Lower lobe of right lung (tissue), 2 donors: ENCODE measurements around the gene IRS2. TPM values are rescaled to one million over a fixed set of nuclear protein-coding genes. Genes with fewer than 3 reads are reported as not detected.

Experiments
- ATAC-seq, 2 donors: fragments of 200-7000 bp; cut with Tn5 transposase; one replicate each; pipeline ENCODE4 v1.9.1; 2020 to 2022; ENCODE audit warnings: mild to moderate bottlenecking in 2 of 2, moderate library complexity in 2 of 2
- DNase-seq: peaks from one replicate; pipeline ENCODE4 v3.0.0-alpha.2; 2020
- H3K27ac ChIP-seq: fragments of 200-600 bp; one replicate; pipeline ENCODE4 v1.8.0; 2022
- H3K27me3 ChIP-seq: fragments of 200-600 bp; one replicate; pipeline ENCODE4 v1.8.0; 2022; ENCODE audit warnings: low read depth
- H3K36me3 ChIP-seq: fragments of 200-600 bp; one replicate; pipeline ENCODE4 v1.8.0; 2022; ENCODE audit warnings: mild to moderate bottlenecking
- H3K4me1 ChIP-seq: fragments of 200-600 bp; one replicate; pipeline ENCODE4 v1.8.0; 2022
- H3K4me3 ChIP-seq: fragments of 200-600 bp; one replicate; pipeline ENCODE4 v1.8.0; 2022; ENCODE audit warnings: mild to moderate bottlenecking
- H3K9me3 ChIP-seq: fragments of 200-600 bp; one replicate; pipeline ENCODE4 v1.8.0; 2022
- intact Hi-C: fragments of 100-400 bp; cut with DNase I; formaldehyde crosslinking; loops from one replicate; pipeline ENCODE4 v1.11.0; 2022
- total RNA-seq: library from RNA; stranded (reverse); fragmentation: NEBNext Ultra II Directional; extraction: Animal tissue kit (Norgen Biotek cat#: 25700); gene quantifications from one replicate; pipeline ENCODE4 v1.2.1, GENCODE V29; 2021
- TF ChIP-seq, protein P1 (sequence below): fragments of 200-600 bp; IDR thresholded peaks from one replicate; pipeline ENCODE4 v1.8.0; 2022; ENCODE audit warnings: antibody characterized with exemption, mild to moderate bottlenecking
- donor health status: DM: no; HTN: yes; CAD: no; lungs with severe emphysema.

The IRS2 gene
- total RNA-seq, 1 donor from 2014 or later = 34.0 TPM

DNA sequence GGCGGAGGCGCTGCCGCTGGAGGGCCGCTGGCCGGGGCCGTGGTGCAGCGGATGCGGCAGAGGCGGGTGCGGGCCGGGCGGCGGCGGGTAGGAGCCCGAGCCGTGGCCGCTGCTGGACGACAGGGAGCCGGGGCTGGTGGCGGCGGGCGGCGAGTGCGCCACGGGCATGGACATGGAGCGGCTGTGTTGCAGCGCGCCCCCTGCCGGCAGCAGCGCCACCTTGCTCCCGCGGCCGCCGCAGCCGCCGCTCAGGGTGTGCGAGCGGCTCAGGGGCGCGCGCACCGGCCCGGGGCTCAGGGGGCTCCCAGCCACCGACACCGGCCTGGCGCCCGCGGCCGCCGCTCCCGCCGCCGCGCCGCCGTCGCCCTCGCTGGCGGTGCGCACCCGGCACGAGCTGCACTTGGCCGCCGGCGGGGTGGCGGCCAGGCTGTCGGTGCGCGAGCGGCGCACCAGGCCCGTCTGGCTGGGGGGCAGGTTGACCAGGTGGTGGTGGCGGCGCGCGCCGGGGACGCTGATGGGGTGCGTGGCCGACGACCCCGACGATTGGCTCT, 1.7 kb downstream of the IRS2 start:
- H3K4me1 ChIP-seq = peaks cover 59% of the 10 kb centered on the region
- peak; percentile 85 for DNase-seq
- intact Hi-C loops = no loop called here

DNA sequence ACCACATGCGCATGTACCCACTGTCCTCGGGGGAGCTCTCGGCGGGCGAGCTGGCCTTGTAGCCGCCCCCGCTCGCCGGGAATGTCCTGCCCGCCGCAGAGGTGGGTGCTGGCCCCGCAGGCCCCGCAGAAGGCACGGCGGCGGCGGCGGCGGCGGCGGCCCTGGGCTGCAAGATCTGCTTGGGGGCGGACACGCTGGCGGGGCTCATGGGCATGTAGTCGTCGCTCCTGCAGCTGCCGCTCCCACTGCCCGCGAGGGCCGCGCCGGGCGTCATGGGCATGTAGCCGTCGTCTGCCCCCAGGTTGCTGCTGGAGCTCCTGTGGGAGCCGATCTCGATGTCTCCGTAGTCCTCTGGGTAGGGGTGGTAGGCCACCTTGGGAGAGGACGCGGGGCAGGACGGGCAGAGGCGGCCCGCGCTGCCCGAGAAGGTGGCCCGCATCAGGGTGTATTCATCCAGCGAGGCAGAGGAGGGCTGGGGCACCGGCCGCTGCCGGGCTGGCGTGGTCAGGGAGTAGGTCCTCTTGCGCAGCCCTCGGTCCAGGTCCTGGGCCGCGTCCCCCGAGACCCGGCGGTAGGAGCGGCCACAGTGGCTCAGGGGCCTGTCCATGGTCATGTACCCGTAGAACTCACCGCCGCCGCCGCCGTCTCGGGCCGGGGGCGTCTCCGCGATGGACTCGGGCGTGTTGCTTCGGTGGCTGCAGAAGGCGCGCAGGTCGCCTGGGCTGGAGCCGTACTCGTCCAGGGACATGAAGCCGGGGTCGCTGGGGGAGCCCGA, 2.4 kb downstream of the IRS2 start:
- H3K9me3 ChIP-seq = no peaks in the 10 kb centered on the region
- ATAC-seq (no peak), DNase-seq (peak; percentile 51)
- H3K27ac ChIP-seq = peak overlapping the region; percentile 18
- TF ChIP-seq, protein P1, sequence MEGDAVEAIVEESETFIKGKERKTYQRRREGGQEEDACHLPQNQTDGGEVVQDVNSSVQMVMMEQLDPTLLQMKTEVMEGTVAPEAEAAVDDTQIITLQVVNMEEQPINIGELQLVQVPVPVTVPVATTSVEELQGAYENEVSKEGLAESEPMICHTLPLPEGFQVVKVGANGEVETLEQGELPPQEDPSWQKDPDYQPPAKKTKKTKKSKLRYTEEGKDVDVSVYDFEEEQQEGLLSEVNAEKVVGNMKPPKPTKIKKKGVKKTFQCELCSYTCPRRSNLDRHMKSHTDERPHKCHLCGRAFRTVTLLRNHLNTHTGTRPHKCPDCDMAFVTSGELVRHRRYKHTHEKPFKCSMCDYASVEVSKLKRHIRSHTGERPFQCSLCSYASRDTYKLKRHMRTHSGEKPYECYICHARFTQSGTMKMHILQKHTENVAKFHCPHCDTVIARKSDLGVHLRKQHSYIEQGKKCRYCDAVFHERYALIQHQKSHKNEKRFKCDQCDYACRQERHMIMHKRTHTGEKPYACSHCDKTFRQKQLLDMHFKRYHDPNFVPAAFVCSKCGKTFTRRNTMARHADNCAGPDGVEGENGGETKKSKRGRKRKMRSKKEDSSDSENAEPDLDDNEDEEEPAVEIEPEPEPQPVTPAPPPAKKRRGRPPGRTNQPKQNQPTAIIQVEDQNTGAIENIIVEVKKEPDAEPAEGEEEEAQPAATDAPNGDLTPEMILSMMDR = no peak
- H3K4me1 ChIP-seq = peaks cover 60% of the 10 kb centered on the region
- H3K4me3 ChIP-seq = peak overlapping the region; percentile 59
- H3K36me3 ChIP-seq = peaks cover 35% of the 10 kb centered on the region
- no peaks in the 10 kb centered on the region for H3K27me3 ChIP-seq
- intact Hi-C loops = no loop called here

More for the DNA sequence above, 1.7 kb downstream of the IRS2 start:
- H3K9me3 ChIP-seq = no peaks in the 10 kb centered on the region
- ATAC-seq = peak; percentile 56 to 57
- peak overlapping the region; percentile 68 for H3K4me3 ChIP-seq
- no peaks in the 10 kb centered on the region for H3K27me3 ChIP-seq
- peak overlapping the region; percentile 81 for H3K27ac ChIP-seq
- peaks cover 35% of the 10 kb centered on the region for H3K36me3 ChIP-seq
- TF ChIP-seq, protein P1 = peak; percentile 45

DNA sequence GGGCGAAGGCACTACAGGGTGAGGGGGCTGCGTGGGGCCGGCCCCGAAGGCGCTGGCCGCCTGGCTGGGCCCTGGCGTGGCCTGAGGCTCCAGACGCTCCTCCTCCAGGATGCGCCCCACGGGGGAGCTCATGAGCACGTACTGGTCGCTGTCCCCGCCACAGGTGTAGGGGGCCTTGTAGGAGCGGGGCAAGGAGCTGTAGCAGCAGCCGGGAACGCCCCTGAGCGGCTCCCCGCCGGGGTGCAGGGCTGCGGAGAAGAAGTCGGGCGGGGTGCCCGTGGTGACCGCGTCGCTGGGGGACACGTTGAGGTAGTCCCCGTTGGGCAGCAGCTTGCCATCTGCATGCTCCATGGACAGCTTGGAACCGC, 3.0 kb downstream of the IRS2 start:
- DNase-seq (no peak), ATAC-seq (no peak)
- H3K9me3 ChIP-seq = no peaks in the 10 kb centered on the region
- H3K4me1 ChIP-seq = peaks cover 60% of the 10 kb centered on the region
- TF ChIP-seq, protein P1 = no peak
- no peak overlapping the region for H3K27ac ChIP-seq
- H3K36me3 ChIP-seq = peaks cover 35% of the 10 kb centered on the region
- H3K4me3 ChIP-seq = peak overlapping the region; percentile 59
- intact Hi-C loops = no loop called here
- H3K27me3 ChIP-seq = no peaks in the 10 kb centered on the region

DNA sequence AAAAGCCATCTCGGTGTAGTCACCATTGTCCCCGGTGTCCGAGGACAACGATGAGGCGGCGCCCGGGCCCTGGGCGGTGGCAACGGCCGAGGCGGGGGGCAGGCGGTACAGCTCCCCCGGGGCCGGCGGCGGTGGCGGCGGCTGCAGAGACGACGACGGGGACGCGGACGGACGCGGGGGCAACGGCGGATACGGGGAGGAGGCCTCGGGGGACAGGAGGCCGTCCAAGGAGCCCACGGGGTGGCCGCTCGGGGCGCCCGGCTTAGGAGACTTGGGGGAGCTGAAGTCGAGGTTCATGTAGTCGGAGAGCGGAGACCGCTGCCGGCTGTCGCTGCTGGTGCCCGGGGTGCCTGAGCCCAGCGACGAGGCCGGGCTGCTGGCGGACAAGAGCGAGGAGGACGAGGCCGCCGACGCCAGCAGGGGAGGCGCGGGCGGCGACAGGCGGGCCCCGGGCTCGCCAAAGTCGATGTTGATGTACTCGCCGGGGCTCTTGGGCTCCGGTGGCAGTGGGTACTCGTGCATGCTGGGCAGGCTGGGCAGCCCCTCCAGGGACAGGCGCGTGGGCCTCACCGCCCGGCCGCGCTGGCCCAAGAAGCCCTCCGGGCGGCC, 3.5 kb downstream of the IRS2 start:
- H3K4me3 ChIP-seq = peak overlapping the region; percentile 59
- no peaks in the 10 kb centered on the region for H3K27me3 ChIP-seq
- DNase-seq (no peak), ATAC-seq (no peak)
- H3K27ac ChIP-seq = no peak overlapping the region
- peaks cover 35% of the 10 kb centered on the region for H3K36me3 ChIP-seq
- intact Hi-C loops = no loop called here
- peaks cover 62% of the 10 kb centered on the region for H3K4me1 ChIP-seq
- TF ChIP-seq, protein P1 = no peak
- H3K9me3 ChIP-seq = no peaks in the 10 kb centered on the region

DNA sequence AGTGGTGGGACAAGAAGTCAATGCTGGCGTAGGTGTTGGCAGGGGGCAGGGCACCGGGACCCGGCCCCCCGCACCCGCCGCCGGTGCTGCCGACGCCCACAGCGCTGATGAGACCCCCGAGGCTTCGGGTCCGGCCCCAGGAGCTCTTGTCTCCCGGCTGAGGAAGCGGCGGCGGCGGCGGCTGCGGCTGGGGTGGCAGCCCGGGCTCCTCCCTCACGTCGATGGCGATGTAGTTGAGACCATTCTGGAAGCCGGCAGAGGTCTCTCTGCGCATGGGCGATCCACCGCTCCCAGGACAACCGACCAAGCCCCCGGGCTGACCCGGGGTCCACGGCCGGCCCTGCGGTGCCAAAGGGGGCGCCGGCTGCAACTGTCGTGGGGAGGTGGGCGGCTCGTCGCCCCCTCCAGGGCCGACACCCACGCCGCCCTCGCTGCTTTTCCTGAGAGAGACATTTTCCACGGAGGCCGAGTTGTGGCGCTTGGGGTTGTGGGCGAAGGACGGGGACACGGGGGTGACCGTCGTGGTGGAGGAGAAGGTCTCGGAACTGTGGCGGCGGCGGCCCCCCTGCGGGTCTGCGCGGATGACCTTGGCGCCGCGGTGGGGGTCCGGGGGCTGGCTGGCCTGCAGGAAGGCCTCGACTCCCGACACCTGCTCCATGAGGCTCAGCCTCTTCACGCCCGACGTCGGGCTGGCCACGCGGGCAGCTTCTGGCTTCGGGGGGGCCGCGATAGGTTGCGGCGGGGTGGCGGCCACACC, 4.1 kb downstream of the IRS2 start:
- no peaks in the 10 kb centered on the region for H3K9me3 ChIP-seq
- peaks cover 64% of the 10 kb centered on the region for H3K4me1 ChIP-seq
- H3K27me3 ChIP-seq = no peaks in the 10 kb centered on the region
- peak overlapping the region; percentile 57 for H3K4me3 ChIP-seq
- no peak for DNase-seq
- intact Hi-C loops = no loop called here
- TF ChIP-seq, protein P1 = no peak
- no peak for ATAC-seq
- H3K27ac ChIP-seq = no peak overlapping the region
- H3K36me3 ChIP-seq = peaks cover 35% of the 10 kb centered on the region
